ENCODE results near the gene COL1A1. TPM values are rescaled to one million over a fixed set of nuclear protein-coding genes. Genes with fewer than 3 reads are reported as not detected.

The COL1A1 gene
- total and polyA plus RNA-seq, 2 experiments from 2014 or later, result 1,063 to 6,071 TPM

DNA sequence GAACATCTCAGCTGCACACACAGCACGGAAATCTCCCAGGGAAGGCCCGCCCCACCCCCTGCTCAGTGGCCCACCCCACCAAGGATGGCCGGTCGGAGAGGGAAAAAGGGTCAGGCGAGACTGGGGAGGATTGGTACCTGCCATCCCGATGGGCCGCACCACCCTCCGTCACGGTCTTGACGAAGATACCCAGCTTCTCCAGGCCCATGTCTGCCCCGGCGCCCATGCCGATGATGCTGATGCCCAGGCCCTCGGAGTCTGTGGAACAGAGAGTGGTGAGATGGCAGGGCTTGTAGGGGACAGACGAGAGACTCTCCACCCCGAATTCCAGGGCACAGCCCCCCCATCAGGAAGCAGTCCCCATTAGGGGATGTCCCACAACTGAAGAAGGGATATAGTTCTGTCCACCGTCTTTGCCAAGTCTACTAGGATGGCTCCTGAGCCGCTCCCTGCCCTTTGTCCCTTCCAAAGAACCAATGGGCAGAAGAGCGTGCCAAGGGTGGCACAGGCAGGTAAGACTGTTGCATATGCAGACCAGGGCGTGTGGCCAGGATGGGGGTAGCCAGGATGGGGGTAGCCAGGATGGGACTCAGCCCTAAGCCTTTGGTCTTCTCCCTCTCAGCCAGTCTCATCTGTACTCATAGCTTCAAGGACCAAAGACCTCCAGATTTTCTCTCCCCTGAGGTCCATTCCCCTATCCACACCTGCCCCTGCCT lies 57.8 kb downstream of the COL1A1 start:
- Histone ChIP-seq H3K36me3 (replicated peaks; ENCODE audit: insufficient read depth, low read depth) (no peaks in the 10 kb centered on the region), H3K27me3 (no peaks in the 10 kb centered on the region), H3K27ac (no peak overlapping the region), H3K79me2 (peaks cover 31% of the 10 kb centered on the region), H3K9me2 (replicated peaks; ENCODE audit: insufficient read depth) (no peaks in the 10 kb centered on the region), H2AFZ (no peak overlapping the region), H4K20me1 (ENCODE audit: insufficient read depth, poor library complexity, severe bottlenecking) (peaks cover 32% of the 10 kb centered on the region), H3K4me1 (ENCODE audit: insufficient read depth) (peaks cover 29% of the 10 kb centered on the region), H3K4me3 (no peak overlapping the region), H3K9me3 (ENCODE audit: low read depth) (no peaks in the 10 kb centered on the region), H3K4me2 (no peak overlapping the region)
- TF ChIP-seq, protein P1, sequence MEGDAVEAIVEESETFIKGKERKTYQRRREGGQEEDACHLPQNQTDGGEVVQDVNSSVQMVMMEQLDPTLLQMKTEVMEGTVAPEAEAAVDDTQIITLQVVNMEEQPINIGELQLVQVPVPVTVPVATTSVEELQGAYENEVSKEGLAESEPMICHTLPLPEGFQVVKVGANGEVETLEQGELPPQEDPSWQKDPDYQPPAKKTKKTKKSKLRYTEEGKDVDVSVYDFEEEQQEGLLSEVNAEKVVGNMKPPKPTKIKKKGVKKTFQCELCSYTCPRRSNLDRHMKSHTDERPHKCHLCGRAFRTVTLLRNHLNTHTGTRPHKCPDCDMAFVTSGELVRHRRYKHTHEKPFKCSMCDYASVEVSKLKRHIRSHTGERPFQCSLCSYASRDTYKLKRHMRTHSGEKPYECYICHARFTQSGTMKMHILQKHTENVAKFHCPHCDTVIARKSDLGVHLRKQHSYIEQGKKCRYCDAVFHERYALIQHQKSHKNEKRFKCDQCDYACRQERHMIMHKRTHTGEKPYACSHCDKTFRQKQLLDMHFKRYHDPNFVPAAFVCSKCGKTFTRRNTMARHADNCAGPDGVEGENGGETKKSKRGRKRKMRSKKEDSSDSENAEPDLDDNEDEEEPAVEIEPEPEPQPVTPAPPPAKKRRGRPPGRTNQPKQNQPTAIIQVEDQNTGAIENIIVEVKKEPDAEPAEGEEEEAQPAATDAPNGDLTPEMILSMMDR (IDR thresholded peaks at IDR 0.05; ENCODE audit: poor library complexity), result no peak
- TF ChIP-seq EZH2 (IDR thresholded peaks at IDR 0.05; ENCODE audit: borderline replicate concordance), result no peak
- TF ChIP-seq EZH2phosphoT487 (IDR thresholded peaks at IDR 0.05; ENCODE audit: low read depth, severe bottlenecking, unreplicated experiment), result no peak
- 98% methylated on average over 20 of the region's 20 CpGs for WGBS (ENCODE audit: low lambda C conversion rate, missing lambda C conversion rate)
- no peak for DNase-seq (ENCODE audit: low spot score)

DNA sequence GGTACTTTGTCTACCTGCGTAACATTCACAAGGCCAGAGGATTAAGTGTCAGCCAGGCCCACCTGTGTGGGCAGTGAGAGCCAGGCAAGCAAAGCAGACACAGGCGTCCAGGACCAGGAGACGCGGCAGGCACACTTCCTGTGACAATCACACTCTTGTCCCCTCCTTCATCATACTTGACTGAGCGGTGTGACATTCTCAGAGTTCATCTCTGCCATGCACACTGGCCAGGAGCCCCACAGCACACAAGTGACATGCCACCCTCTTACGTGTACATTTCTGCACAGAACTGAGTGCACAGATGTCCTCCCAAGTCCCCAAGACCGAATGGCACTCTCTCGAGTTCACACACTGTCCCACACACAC lies 59.7 kb downstream of the COL1A1 start:
- Histone ChIP-seq H3K4me1 (ENCODE audit: insufficient read depth) (peaks cover 10% of the 10 kb centered on the region), H3K9me3 (ENCODE audit: low read depth) (no peaks in the 10 kb centered on the region), H3K4me3 (no peak overlapping the region), H3K27ac (no peak overlapping the region), H2AFZ (no peak overlapping the region), H4K20me1 (ENCODE audit: insufficient read depth, poor library complexity, severe bottlenecking) (peaks cover 13% of the 10 kb centered on the region), H3K79me2 (peaks cover 12% of the 10 kb centered on the region), H3K9me2 (replicated peaks; ENCODE audit: insufficient read depth) (no peaks in the 10 kb centered on the region), H3K27me3 (no peaks in the 10 kb centered on the region), H3K36me3 (replicated peaks; ENCODE audit: insufficient read depth, low read depth) (no peaks in the 10 kb centered on the region), H3K4me2 (no peak overlapping the region)
- DNase-seq (ENCODE audit: low spot score), result no peak
- WGBS (ENCODE audit: low lambda C conversion rate, missing lambda C conversion rate), result 92% methylated on average over 8 of the region's 8 CpGs
- TF ChIP-seq, protein P1 (IDR thresholded peaks at IDR 0.05; ENCODE audit: poor library complexity), result no peak
- no peak for TF ChIP-seq EZH2phosphoT487 (IDR thresholded peaks at IDR 0.05; ENCODE audit: low read depth, severe bottlenecking, unreplicated experiment)
- TF ChIP-seq EZH2 (IDR thresholded peaks at IDR 0.05; ENCODE audit: borderline replicate concordance), result no peak

DNA sequence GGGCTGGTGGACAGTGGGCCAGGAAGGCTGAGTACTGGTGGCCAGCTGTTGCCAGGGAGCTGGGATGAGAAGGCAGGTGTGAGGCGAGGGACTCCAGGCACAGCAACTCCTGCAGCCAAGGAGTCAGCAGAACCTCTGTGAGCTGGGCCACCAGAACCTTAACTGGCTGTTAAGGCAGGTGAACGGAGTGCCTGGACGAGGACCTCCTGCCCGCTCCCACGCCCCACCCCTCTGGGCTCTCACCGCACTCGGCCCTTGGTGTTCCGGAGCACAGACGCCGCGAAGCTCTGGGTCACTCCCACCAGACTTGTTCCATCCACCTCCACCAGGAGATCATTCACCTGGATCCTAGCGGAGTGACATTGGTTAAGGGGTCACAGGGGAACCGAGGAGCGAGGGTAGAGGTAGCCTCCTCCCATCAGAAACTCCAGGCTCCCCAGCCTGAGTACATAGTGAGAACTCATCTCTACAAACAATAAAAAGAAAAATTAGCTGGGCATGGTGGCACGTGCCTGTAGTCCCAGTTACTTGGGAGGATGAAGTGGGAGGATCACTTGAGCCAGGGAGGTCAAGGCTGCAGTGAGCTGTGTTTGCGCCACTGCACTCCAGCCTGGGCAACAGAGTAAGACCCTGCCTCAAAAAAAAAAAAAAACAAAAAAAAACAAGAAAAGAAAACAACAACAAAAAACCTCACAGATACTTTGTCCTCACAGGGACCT lies 60.2 kb downstream of the COL1A1 start:
- H3K4me3 ChIP-seq, result no peak overlapping the region
- TF ChIP-seq, protein P1 (IDR thresholded peaks at IDR 0.05; ENCODE audit: poor library complexity), result no peak
- TF ChIP-seq EZH2phosphoT487 (IDR thresholded peaks at IDR 0.05; ENCODE audit: low read depth, severe bottlenecking, unreplicated experiment) (no peak), EZH2 (IDR thresholded peaks at IDR 0.05; ENCODE audit: borderline replicate concordance) (no peak)
- H3K9me3 ChIP-seq (ENCODE audit: low read depth), result no peaks in the 10 kb centered on the region
- DNase-seq (ENCODE audit: low spot score), result no peak
- H3K27ac ChIP-seq, result no peak overlapping the region
- no peak overlapping the region for H2AFZ ChIP-seq
- H3K36me3 ChIP-seq (replicated peaks; ENCODE audit: insufficient read depth, low read depth), result no peaks in the 10 kb centered on the region
- H3K79me2 ChIP-seq, result peaks cover 6% of the 10 kb centered on the region
- H3K4me2 ChIP-seq, result no peak overlapping the region
- peaks cover 7% of the 10 kb centered on the region for H4K20me1 ChIP-seq (ENCODE audit: insufficient read depth, poor library complexity, severe bottlenecking)
- WGBS (ENCODE audit: low lambda C conversion rate, missing lambda C conversion rate), result 92% methylated on average over 16 of the region's 16 CpGs
- H3K4me1 ChIP-seq (ENCODE audit: insufficient read depth), result peaks cover 5% of the 10 kb centered on the region
- H3K9me2 ChIP-seq (replicated peaks; ENCODE audit: insufficient read depth), result no peaks in the 10 kb centered on the region
- no peaks in the 10 kb centered on the region for H3K27me3 ChIP-seq

Data from hepatocyte (in vitro differentiated cells).